ENCODE results near the gene ZNF700. TPM values are rescaled to one million over a fixed set of nuclear protein-coding genes. Genes with fewer than 3 reads are reported as not detected.
"Not testable (repeated sequence)": the region's sequence is repeated elsewhere in the genome, so short reads cannot be mapped to it uniquely, and the experiment has no call there.

The ZNF700 gene
- total and polyA plus RNA-seq, 4 experiments from 2014 or later: 3.2 to 25.6 (median 15.2) TPM

DNA sequence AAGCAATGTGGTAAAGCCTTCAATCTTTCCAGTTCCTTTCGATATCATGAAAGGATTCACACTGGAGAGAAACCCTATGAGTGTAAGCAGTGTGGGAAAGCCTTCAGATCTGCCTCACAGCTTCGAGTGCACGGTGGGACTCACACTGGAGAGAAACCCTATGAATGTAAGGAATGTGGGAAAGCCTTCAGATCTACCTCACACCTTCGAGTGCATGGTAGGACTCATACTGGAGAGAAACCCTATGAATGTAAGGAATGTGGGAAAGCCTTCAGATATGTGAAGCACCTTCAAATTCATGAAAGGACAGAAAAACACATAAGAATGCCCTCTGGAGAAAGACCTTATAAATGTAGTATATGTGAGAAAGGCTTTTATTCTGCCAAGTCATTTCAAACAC is 24.3 kb downstream of the ZNF700 start:
- H3K27ac Mint-ChIP-seq: peak overlapping the region in 2 of 7 donors; percentile 23 to 65
- Histone ChIP-seq H3K9me3 (ENCODE audit: control insufficient read depth in 1 of 2, low read length in 2 of 2) (peaks cover 25 to 81% of the 10 kb centered on the region in 2 donors), H3K27me3 (ENCODE audit: insufficient read depth, low read length) (no peaks in the 10 kb centered on the region), H3K4me3 (ENCODE audit: low read length in 2 of 2) (peak overlapping the region in 1 of 2 donors; percentile 27), H3K27ac (ENCODE audit: low read depth, low read length) (no peak overlapping the region), H3K36me3 (ENCODE audit: insufficient read depth, low read length) (peaks cover 58% of the 10 kb centered on the region), H3K4me1 (ENCODE audit: insufficient read depth, low read length) (no peaks in the 10 kb centered on the region)
- no peaks in the 10 kb centered on the region for H3K27me3 Mint-ChIP-seq
- peaks cover 68 to 72% of the 10 kb centered on the region in 2 donors for H3K36me3 Mint-ChIP-seq
- no peaks in the 10 kb centered on the region for H3K4me1 Mint-ChIP-seq
- intact Hi-C loops (cut with micrococcal nuclease): no loop called here
- H3K9me3 Mint-ChIP-seq: peaks cover 0 to 99% (median 91%) of the 10 kb centered on the region in 8 donors
- peak in 3 of 5 donors; percentile 4 to 8 (median 5) for DNase-seq
- ChIA-PET POLR2A (ENCODE audit: partially characterized antibody) (no interaction called here), CTCF (ENCODE audit: partially characterized antibody) (no interaction called here)
- H3K4me3 Mint-ChIP-seq: peak overlapping the region in 1 of 8 donors; percentile 27

DNA sequence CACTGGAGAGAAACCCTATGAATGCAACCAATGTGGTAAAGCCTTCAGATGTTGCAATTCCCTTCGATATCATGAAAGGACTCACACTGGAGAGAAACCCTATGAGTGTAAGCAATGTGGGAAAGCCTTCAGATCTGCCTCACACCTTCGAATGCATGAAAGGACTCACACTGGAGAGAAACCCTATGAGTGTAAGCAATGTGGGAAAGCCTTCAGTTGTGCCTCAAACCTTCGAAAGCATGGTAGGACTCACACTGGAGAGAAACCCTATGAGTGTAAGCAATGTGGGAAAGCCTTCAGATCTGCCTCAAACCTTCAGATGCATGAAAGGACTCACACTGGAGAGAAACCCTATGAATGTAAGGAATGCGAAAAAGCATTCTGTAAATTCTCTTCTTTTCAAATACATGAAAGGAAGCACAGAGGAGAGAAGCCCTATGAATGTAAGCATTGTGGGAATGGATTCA is 24.7 kb downstream of the ZNF700 start:
- peaks cover 0 to 99% (median 89%) of the 10 kb centered on the region in 8 donors for H3K9me3 Mint-ChIP-seq
- H3K27me3 Mint-ChIP-seq; CTCF ChIA-PET (ENCODE audit: partially characterized antibody); intact Hi-C loops (cut with micrococcal nuclease); DNase-seq; H3K27me3 ChIP-seq (ENCODE audit: insufficient read depth, low read length); H3K4me1 Mint-ChIP-seq; H3K4me1 ChIP-seq (ENCODE audit: insufficient read depth, low read length); H3K27ac ChIP-seq (ENCODE audit: low read depth, low read length); POLR2A ChIA-PET (ENCODE audit: partially characterized antibody): not testable (repeated sequence)
- Histone ChIP-seq H3K36me3 (ENCODE audit: insufficient read depth, low read length) (peaks cover 53% of the 10 kb centered on the region), H3K4me3 (ENCODE audit: low read length in 2 of 2) (peak overlapping the region; percentile 1 to 27), H3K9me3 (ENCODE audit: control insufficient read depth in 1 of 2, low read length in 2 of 2) (peaks cover 22 to 81% of the 10 kb centered on the region in 2 donors)
- peak overlapping the region in 2 of 7 donors; percentile 8 to 57 for H3K27ac Mint-ChIP-seq
- peak overlapping the region in 1 of 8 donors; percentile 22 for H3K4me3 Mint-ChIP-seq
- peaks cover 63 to 68% of the 10 kb centered on the region in 2 donors for H3K36me3 Mint-ChIP-seq

DNA sequence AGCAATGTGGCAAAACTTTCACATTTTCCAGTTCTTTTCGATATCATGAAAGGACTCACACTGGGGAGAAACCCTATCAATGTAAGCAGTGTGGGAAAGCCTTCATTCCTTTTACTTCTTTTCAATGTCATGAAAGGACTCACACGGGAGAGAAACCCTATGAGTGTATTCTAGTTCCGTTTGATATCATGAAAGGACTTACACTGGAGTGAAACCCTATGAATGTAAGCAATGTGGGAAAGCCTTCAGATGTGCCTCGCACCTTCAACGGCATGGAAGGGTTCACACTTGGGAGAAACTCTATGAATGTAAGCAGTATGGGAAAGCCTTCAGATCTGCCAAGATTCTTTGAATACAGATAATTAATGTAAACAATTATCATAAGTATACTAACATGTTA is 25.4 kb downstream of the ZNF700 start:
- ChIA-PET CTCF (ENCODE audit: partially characterized antibody) (interaction anchor here (0.6 kb wide), 1 partner anchor 37 kb away, joined by 3 read pairs; no protein-coding TSS in a partner anchor), POLR2A (ENCODE audit: partially characterized antibody) (no interaction called here)
- Histone ChIP-seq H3K27me3 (ENCODE audit: insufficient read depth, low read length) (no peaks in the 10 kb centered on the region), H3K9me3 (ENCODE audit: control insufficient read depth in 1 of 2, low read length in 2 of 2) (peaks cover 20 to 78% of the 10 kb centered on the region in 2 donors), H3K4me3 (ENCODE audit: low read length in 2 of 2) (peak overlapping the region; percentile 1 to 27), H3K36me3 (ENCODE audit: insufficient read depth, low read length) (peaks cover 47% of the 10 kb centered on the region), H3K27ac (ENCODE audit: low read depth, low read length) (no peak overlapping the region), H3K4me1 (ENCODE audit: insufficient read depth, low read length) (no peaks in the 10 kb centered on the region)
- no peak for DNase-seq
- H3K4me3 Mint-ChIP-seq: no peak overlapping the region
- intact Hi-C loops (cut with micrococcal nuclease): no loop called here
- no peak overlapping the region for H3K27ac Mint-ChIP-seq
- no peaks in the 10 kb centered on the region for H3K27me3 Mint-ChIP-seq
- peaks cover 0 to 98% (median 86%) of the 10 kb centered on the region in 8 donors for H3K9me3 Mint-ChIP-seq
- H3K36me3 Mint-ChIP-seq: peaks cover 59 to 61% of the 10 kb centered on the region in 2 donors
- H3K4me1 Mint-ChIP-seq: no peaks in the 10 kb centered on the region

DNA sequence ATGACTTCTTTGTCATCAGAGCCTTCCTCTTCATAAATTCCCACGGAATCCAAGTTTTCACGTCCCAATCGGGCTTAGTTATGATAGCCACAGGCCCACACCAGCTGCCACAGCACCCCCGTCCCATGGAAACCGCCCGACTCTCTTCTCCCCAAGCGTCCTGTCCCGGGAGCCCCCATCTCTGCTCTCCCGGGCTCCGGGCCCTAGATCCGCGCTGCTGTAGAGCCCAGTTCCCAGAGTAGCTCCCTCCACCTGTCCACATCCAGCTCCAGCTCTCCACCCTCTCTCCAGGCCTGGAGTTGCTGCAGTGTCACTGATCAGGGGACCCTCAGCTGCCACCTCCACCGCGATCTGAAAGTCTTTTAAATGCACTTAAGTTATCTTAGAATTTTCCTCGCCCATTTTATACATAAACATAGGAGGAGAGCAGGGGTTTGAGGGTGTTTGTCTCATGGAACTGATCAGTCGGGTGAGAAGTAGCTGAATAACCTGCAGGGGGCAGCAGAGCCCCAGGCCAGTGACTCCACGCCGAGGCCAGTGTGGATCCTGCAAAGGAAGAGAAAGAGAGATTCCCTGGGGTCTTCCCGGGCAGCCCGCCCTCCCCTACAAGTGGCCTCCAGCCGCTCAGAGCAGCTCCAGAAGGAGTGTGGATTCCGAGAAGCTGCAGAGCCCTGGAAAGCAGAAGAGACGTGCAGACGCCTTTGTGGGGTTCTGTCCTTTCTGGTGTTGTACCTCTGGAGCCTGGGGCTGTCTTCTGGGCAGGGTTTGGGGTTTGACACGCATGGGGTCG is 38.9 kb downstream of the ZNF700 start:
- Mint-ChIP-seq H3K36me3 (peaks cover 0 to 8% of the 10 kb centered on the region in 2 donors), H3K9me3 (peaks cover 0 to 2% (median 0%) of the 10 kb centered on the region in 8 donors), H3K4me3 (peak overlapping the region; percentile 2 to 98 (median 96)), H3K4me1 (peaks cover 16 to 32% (median 26%) of the 10 kb centered on the region in 4 donors), H3K27me3 (no peaks in the 10 kb centered on the region), H3K27ac (peak overlapping the region; percentile 92 to 97 (median 96))
- ChIA-PET CTCF (ENCODE audit: partially characterized antibody) (interaction anchor here (0.6 to 5.5 kb wide), 26 partner anchors 9 to 401 kb away, joined by 3 to 104 read pairs (median 4); partner anchors contain the start of genes ZNF136, ZNF20, ZNF433 and ZNF439), POLR2A (ENCODE audit: partially characterized antibody) (interaction anchor here (1.3 to 4.1 kb wide), 7 partner anchors 9 to 177 kb away, joined by 3 to 84 read pairs (median 7); partner anchors contain the start of genes ZNF20, ZNF433 and ZNF700)
- no peaks in the 10 kb centered on the region for H3K36me3 ChIP-seq (ENCODE audit: insufficient read depth, low read length)
- H3K27me3 ChIP-seq (ENCODE audit: insufficient read depth, low read length): no peaks in the 10 kb centered on the region
- intact Hi-C loops (cut with micrococcal nuclease): loop anchor here (1.0 kb wide), 5 partner anchors 25 to 178 kb away; no protein-coding TSS in a partner anchor
- no peaks in the 10 kb centered on the region for H3K9me3 ChIP-seq (ENCODE audit: control insufficient read depth in 1 of 2, low read length in 2 of 2)
- H3K27ac ChIP-seq (ENCODE audit: low read depth, low read length): peak overlapping the region; percentile 91
- peak; percentile 68 to 74 (median 70) for DNase-seq
- H3K4me3 ChIP-seq (ENCODE audit: low read length in 2 of 2): peak overlapping the region in 1 of 2 donors; percentile 86
- H3K4me1 ChIP-seq (ENCODE audit: insufficient read depth, low read length): peaks cover 21% of the 10 kb centered on the region

DNA sequence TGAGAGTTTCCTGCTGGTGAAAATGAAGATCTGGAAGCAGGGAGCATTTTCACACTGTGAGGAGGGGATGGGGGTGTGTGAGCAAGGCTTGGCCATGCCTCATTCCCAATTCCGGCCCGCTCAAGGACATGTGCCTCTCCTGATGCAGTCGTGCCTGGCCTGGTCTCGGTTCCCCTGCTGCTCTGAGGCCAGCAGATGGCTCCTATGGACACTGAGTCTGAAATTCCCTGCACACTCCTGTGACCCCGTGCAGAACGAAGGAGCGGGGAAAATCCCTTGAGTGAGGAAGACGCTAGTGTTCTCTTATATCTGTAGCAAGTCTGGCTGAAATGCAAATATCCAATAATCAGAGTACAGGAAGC is 39.6 kb downstream of the ZNF700 start:
- Mint-ChIP-seq H3K27me3 (no peaks in the 10 kb centered on the region), H3K9me3 (peaks cover 0 to 2% (median 0%) of the 10 kb centered on the region in 8 donors), H3K27ac (peak overlapping the region; percentile 92 to 97 (median 96)), H3K4me3 (peak overlapping the region; percentile 93 to 98 (median 96)), H3K4me1 (peaks cover 16 to 32% (median 26%) of the 10 kb centered on the region in 4 donors), H3K36me3 (peaks cover 0 to 12% of the 10 kb centered on the region in 2 donors)
- no peaks in the 10 kb centered on the region for H3K36me3 ChIP-seq (ENCODE audit: insufficient read depth, low read length)
- no peak for DNase-seq
- ChIA-PET CTCF (ENCODE audit: partially characterized antibody) (interaction anchor here (0.7 to 5.5 kb wide), 21 partner anchors 10 to 198 kb away, joined by 3 to 104 read pairs (median 6); partner anchors contain the start of genes ZNF136, ZNF20, ZNF439 and ZNF491), POLR2A (ENCODE audit: partially characterized antibody) (interaction anchor here (0.9 to 4.1 kb wide), 12 partner anchors 10 to 369 kb away, joined by 3 to 84 read pairs (median 4); partner anchors contain the start of genes ZNF20, ZNF433, ZNF440 and ZNF491)
- H3K27ac ChIP-seq (ENCODE audit: low read depth, low read length): peak overlapping the region; percentile 91
- H3K4me1 ChIP-seq (ENCODE audit: insufficient read depth, low read length): peaks cover 21% of the 10 kb centered on the region
- peak overlapping the region; percentile 79 to 86 for H3K4me3 ChIP-seq (ENCODE audit: low read length in 2 of 2)
- no peaks in the 10 kb centered on the region for H3K27me3 ChIP-seq (ENCODE audit: insufficient read depth, low read length)
- intact Hi-C loops (cut with micrococcal nuclease): loop anchor here (1.0 kb wide), 5 partner anchors 24 to 177 kb away; no protein-coding TSS in a partner anchor
- H3K9me3 ChIP-seq (ENCODE audit: control insufficient read depth in 1 of 2, low read length in 2 of 2): no peaks in the 10 kb centered on the region

DNA sequence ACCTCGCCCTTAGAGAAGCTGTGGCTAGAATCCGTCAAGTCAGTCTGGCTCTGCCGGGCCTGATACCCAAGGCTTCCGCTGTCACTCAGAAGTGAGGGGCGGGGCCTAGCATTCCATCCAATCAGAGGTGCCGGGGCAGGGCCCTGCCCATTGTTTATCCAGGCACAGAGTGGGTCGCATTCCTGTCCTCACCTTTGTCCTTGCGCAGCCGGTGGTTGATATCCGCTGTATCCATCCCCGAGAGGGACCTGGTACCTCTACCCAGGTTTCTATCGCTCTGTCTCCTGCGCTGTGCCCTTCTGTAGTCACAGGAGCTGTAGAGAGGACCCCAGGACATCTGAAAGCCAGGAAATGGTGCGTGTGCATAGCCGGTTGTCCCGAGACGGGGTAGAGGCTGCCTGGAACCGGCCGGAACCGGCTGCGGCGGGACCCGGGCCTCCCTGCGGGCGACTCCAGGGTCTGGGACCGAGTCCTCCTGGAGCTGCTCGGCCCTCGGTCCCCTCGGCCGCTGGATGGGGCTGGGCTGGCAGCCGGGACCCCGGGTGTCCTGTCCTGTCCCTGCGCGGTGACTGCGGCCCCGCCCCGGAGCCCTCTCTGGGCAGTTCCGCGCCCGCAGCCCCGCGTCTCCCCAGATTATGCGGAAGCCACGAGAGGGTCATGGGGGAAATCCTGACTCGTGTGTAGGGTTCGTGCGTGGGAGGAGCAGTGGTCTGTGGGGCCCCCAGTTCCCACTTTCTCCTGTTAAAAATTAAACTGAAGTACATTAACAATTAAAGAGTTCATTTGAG is 40.1 kb downstream of the ZNF700 start, which contains the start of gene ZNF763:
ZNF763 (plus strand) TSS at position 183 of the 788 bp plus-strand sequence; CDS start at position 352, 169 bp downstream.
- Mint-ChIP-seq H3K9me3 (peaks cover 0 to 2% (median 0%) of the 10 kb centered on the region in 8 donors), H3K27me3 (no peaks in the 10 kb centered on the region), H3K4me3 (peak within 1 kb of the TSS; percentile 93 to 98 (median 96)), H3K4me1 (peaks cover 16 to 32% (median 26%) of the 10 kb centered on the region in 4 donors), H3K27ac (peak within 1 kb of the TSS; percentile 92 to 97 (median 96)), H3K36me3 (peaks cover 1 to 15% of the 10 kb centered on the region in 2 donors)
- no peaks in the 10 kb centered on the region for H3K9me3 ChIP-seq (ENCODE audit: control insufficient read depth in 1 of 2, low read length in 2 of 2)
- peak within 1 kb of the TSS; percentile 79 to 86 for H3K4me3 ChIP-seq (ENCODE audit: low read length in 2 of 2)
- intact Hi-C loops (cut with micrococcal nuclease): loop anchor here (1.0 kb wide), 5 partner anchors 23 to 176 kb away; no protein-coding TSS in a partner anchor
- ChIA-PET POLR2A (ENCODE audit: partially characterized antibody) (interaction anchor here (0.6 to 4.1 kb wide), 13 partner anchors 10 to 368 kb away, joined by 3 to 84 read pairs (median 4); partner anchors contain the start of genes ZNF20, ZNF433, ZNF440 and ZNF491), CTCF (ENCODE audit: partially characterized antibody) (interaction anchor here (0.9 to 5.5 kb wide), 12 partner anchors 10 to 167 kb away, joined by 3 to 104 read pairs (median 8); partner anchors contain the start of genes ZNF439, ZNF491 and ZNF700)
- DNase-seq: peak; percentile 83 to 93 (median 85)
- no peaks in the 10 kb centered on the region for H3K27me3 ChIP-seq (ENCODE audit: insufficient read depth, low read length)
- peak within 1 kb of the TSS; percentile 91 for H3K27ac ChIP-seq (ENCODE audit: low read depth, low read length)
- no peaks in the 10 kb centered on the region for H3K36me3 ChIP-seq (ENCODE audit: insufficient read depth, low read length)
- H3K4me1 ChIP-seq (ENCODE audit: insufficient read depth, low read length): peaks cover 21% of the 10 kb centered on the region
